RWPE1 (cell line): ENCODE data around the gene ALOX15B.

Source experiments
- CTCF ChIA-PET: fragments of 350-600 bp; sonication (Branson Sonifier 250); formaldehyde crosslinking; extraction: SDS; loops from one replicate; lab custom pipeline; 2021; lab: Yijun Ruan, JAX
- POLR2A ChIA-PET: fragments of 400-600 bp; formaldehyde crosslinking; extraction: SDS; loops from one replicate; lab custom pipeline; 2020; ENCODE audit warnings: antibody characterized with exemption; ENCODE audit not compliant: low non-redundant PET; lab: Yijun Ruan, JAX
- DNase-seq: peaks from one replicate; pipeline ENCODE4 v3.0.0; 2012; ENCODE audit warnings: low spot score
- H3K27ac ChIP-seq: fragments of 450-650 bp; 2 replicates; pipeline ENCODE4 v1.5.1; 2017
- TF ChIP-seq, protein P1 (sequence below): fragments of 450-650 bp; conservative IDR thresholded peaks from 2 replicates; pipeline ENCODE4 v1.5.1; 2017; ENCODE audit warnings: low read depth, mild to moderate bottlenecking

ALOX15B gene

DNA sequence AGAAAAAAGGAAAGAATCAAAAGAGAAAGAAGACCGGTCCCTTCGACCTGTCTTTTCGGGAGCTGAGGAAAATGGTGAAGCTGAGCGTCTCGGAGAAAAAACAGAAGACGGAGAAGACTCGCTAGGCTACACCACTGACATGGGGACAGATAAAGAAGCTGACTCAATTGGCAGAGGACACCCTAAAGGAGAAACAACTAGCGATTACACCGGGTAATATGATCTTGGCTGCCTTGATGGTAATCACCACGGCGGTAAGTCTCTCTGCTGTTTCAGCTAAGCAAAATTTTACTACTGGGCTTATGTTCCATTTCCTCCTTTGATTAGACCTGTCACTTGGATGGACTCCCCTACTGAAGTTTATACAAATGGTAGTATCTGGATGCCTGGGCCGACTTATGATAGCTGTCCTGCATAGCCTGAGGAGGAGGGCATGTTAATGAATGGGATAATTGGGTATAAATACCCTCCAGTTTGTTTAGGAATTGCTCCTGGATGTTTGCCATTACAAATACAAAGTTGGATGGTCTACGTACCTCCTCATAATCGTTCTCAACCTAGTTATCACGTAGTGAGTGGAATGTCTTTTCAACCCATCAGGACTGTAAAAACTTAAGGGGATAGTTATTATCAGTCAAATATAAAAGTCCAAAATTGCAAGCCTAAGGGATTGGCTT, 24.1 kb downstream of the ALOX15B start:
- DNase-seq, result no peak
- CTCF ChIA-PET, result interaction anchor here (0.8 to 1.9 kb wide), 5 partner anchors 8 to 229 kb away, joined by 3 to 8 read pairs (median 5); partner anchors contain the start of gene KDM6B
- POLR2A ChIA-PET, result no interaction called here
- TF ChIP-seq, protein P1, sequence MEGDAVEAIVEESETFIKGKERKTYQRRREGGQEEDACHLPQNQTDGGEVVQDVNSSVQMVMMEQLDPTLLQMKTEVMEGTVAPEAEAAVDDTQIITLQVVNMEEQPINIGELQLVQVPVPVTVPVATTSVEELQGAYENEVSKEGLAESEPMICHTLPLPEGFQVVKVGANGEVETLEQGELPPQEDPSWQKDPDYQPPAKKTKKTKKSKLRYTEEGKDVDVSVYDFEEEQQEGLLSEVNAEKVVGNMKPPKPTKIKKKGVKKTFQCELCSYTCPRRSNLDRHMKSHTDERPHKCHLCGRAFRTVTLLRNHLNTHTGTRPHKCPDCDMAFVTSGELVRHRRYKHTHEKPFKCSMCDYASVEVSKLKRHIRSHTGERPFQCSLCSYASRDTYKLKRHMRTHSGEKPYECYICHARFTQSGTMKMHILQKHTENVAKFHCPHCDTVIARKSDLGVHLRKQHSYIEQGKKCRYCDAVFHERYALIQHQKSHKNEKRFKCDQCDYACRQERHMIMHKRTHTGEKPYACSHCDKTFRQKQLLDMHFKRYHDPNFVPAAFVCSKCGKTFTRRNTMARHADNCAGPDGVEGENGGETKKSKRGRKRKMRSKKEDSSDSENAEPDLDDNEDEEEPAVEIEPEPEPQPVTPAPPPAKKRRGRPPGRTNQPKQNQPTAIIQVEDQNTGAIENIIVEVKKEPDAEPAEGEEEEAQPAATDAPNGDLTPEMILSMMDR, result no peak
- H3K27ac ChIP-seq, result no peak overlapping the region

DNA sequence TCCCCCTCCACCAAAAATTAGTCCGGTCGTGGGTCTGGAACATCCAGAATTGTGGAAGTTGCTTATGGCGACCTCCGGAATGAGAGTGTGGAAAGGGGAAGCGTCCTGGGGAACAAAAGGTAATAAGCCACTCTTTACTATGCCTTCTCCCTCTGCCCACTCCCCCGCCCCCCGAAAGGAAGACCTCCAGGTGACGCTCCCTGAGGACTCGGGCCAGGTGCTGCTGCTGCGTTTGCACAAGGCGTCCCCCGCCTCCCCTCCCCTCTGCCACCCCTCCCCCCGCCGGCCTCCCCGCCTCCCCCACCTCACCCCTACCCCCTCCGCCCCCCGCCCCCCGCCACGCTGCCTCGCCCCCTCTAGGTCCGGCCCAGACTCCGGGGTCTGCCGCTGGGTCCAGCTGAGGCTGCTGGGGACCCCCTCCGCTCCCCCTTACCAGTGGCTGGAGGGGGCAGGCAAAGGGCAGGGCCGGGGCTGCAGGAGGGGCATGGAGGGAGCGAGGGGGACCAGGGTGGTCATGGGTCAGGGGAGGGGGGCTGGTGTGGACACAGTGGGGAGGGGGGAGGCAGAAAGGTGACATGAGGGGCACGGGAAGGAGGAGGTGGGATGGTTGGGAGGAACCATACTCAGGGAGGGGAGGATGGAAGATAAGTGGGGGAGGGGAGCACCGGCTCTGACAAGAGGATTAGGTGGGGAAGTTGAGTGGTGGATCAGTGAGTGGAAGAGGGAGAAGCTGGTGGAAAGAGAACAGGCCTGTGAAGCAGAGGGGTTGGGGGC, 25.1 kb downstream of the ALOX15B start:
- DNase-seq, result no peak
- POLR2A ChIA-PET, result no interaction called here
- TF ChIP-seq, protein P1, result no peak
- H3K27ac ChIP-seq, result no peak overlapping the region
- CTCF ChIA-PET, result interaction anchor here (1.3 kb wide), 1 partner anchor 10 kb away, joined by 5 read pairs; no protein-coding TSS in a partner anchor

DNA sequence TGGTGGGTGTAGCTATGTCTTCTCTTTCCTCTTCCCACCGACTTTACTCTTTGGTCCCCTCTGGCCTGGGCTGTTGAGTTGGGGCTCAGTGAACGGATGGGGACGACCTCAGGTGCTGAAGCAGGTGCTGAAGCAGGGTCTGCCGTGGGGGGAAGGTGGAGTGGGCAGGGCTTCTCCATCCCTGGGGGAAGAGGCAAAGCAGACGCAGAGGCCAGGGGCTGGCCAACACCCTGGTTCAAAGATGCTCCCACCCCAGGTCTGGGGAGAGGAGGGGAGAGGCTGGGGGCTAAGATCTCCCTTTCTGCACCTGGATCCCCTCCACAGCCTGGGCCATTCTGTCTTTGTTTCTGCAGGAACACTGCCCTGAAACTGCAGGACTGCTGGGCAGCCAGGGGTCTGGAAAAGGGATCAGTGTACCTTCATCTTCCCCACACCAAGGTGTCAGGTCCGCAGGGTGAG, 25.7 kb downstream of the ALOX15B start:
- ChIA-PET CTCF (interaction anchor here (1.3 kb wide), 1 partner anchor 9 kb away, joined by 5 read pairs; no protein-coding TSS in a partner anchor), POLR2A (no interaction called here)
- TF ChIP-seq, protein P1, result no peak
- DNase-seq, result no peak
- no peak overlapping the region for H3K27ac ChIP-seq

DNA sequence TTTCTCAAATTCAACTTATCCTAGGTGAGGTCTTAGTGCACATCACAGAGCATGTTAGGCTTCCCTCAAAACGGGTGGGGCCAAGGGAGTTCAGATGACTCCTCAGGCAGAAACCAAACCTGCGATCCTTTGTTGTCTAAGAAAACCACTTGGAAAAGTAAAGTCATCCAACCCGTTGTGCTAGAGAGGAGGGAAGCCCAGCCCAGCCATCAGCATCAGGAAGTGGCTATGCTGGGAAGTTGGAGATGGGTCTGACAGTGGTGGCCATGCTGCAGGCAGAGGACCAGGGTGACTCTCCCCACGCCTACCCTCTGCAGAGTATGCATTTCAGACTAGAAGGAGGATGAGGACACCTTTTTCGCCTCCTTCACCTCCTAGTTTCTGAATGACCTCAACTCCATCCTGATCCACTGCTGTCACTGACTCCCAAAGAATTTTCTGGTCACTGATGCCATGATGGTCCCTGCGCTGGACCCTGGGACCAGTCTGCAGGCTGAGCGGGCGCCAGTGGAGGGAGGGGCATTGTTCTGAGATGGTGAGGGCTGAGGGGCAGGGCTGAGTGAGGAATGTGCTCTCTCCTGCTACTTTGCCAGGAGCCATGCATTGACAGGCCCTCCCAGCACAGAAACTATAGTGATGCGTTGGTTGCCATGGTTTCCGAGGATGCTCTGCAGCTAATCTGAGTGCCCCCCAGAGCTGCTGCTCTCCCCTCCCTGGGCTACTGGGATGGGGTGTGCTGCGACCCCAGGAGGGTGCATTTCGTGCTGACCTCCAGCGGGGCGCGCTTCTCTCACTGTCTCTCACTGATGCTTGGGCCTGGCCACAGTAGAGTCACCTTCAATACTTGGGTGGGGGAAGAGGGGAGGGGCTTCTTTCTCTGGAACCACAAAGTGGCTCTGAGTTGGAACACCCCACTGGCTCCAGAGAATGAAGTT, 28.2 kb downstream of the ALOX15B start:
- TF ChIP-seq, protein P1, result no peak
- CTCF ChIA-PET, result no interaction called here
- POLR2A ChIA-PET, result no interaction called here
- H3K27ac ChIP-seq, result no peak overlapping the region
- no peak for DNase-seq

DNA sequence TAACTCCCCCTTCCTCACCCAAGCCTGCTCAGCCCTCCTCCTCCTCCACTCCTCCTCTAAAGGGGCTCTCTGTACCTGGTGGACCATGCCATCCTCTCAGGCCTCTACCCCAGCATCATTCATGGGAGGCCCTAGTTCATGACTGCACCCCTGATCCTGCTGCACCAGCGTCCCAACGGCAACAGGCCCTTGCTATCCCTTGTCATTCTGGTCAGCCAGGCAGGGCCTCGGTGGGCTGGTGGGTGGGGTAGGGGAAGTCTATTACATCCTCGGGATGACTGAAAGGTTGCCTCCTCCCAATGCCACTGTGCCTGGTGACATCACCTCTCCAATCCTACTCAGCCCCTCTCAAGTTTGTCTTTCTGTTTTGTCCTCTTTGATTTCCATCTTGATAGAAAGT, 28.9 kb downstream of the ALOX15B start:
- POLR2A ChIA-PET, result no interaction called here

More for the DNA sequence above, 28.9 kb downstream of the ALOX15B start:
- no peak for DNase-seq
- no peak overlapping the region for H3K27ac ChIP-seq
- TF ChIP-seq, protein P1, result no peak
- CTCF ChIA-PET, result no interaction called here
